Adrenal gland (tissue), 12 donors: ENCODE data around the gene LRRTM1. TPM values are rescaled to one million over a fixed set of nuclear protein-coding genes. Genes with fewer than 3 reads are reported as not detected.
A peak's percentile ranks its signal among the peaks of the same experiment; 100 is the strongest.

Experiments used
- DNase-seq, 7 donors: peaks; one replicate each; pipeline ENCODE4 v3.0.0-alpha.2; 2019 to 2020
- H3K27ac ChIP-seq, 5 donors: fragments of 200-600 bp; sonication (generic) in 4 of 5; 1 replicate in 3 of 5; 2 replicates in 2 of 5; pipeline versions ENCODE4 v1.5.1 to v1.8.0; 2016 to 2020; ENCODE audit warnings: mild to moderate bottlenecking in 1 of 5
- H3K27me3 ChIP-seq: fragments of 200-600 bp; 2 replicates; pipeline ENCODE4 v1.8.0; 2021
- H3K36me3 ChIP-seq, 2 donors: fragments of 200-600 bp; replicated peaks in 1 of 2; 1 replicate in 1 of 2; 2 replicates in 1 of 2; pipeline versions ENCODE4 v1.5.1 to v1.8.0; 2018 to 2022
- H3K4me1 ChIP-seq, 2 donors: fragments of 200-600 bp; replicated peaks in 1 of 2; 1 replicate in 1 of 2; 2 replicates in 1 of 2; pipeline versions ENCODE4 v1.5.1 to v1.8.0; 2018 to 2021
- H3K4me3 ChIP-seq, 4 donors: fragments of 200-600 bp; sonication (generic) in 3 of 4; one replicate each; pipeline ENCODE4 v1.5.1; 2016 to 2018
- H3K9me3 ChIP-seq, 3 donors: fragments of 200-600 bp; sonication (generic) in 1 of 3; replicated peaks in 1 of 3; 1 replicate in 2 of 3; 2 replicates in 1 of 3; pipeline versions ENCODE4 v1.5.1 to v1.8.0; 2016 to 2021
- CTCF ChIP-seq, 6 experiments: fragments of 450-650 bp in 4 of 6; fragments of 200-600 bp in 2 of 6; sonication (generic) in 1 of 6; IDR thresholded peaks; 1 replicate in 5 of 6; 2 replicates in 1 of 6; pipeline versions ENCODE4 v1.5.1 to v1.8.0; 2016 to 2021; ENCODE audit warnings: antibody characterized with exemption in 6 of 6, mild to moderate bottlenecking in 2 of 6, moderate library complexity in 1 of 6
- POLR2A ChIP-seq, 2 donors: fragments of 450-650 bp; IDR thresholded peaks; one replicate each; pipeline ENCODE4 v1.6.1; 2017; ENCODE audit warnings: antibody characterized with exemption in 2 of 2, mild to moderate bottlenecking in 2 of 2, moderate library complexity in 1 of 2
- WGBS, 4 donors: extraction: QIAGEN DNeasy Blood & Tissue Kit in 2 of 4; methylation state at CpG; one replicate each; pipeline versions ENCODE4 v1.1.5 to v1.1.7; 2013 to 2017; 5-methylcytosine and 5-hydroxymethylcytosine counted together
- intact Hi-C, 2 donors: fragments of 100-400 bp; cut with DNase I; formaldehyde crosslinking; loops; one replicate each; pipeline versions ENCODE4 v1.14.1 to v1.15.0; 2022 to 2023
- polyA plus RNA-seq, 3 donors: library from polyadenylated mRNA; stranded (reverse); fragments of 200-250 nt in 2 of 3; fragments of 350-450 nt in 1 of 3; fragmentation: Illumina TruSeq in 1 of 3; extraction: RNeasy Lipid Tissue Mini Kit (QIAGEN cat#74804) in 1 of 3; gene quantifications; one replicate each; pipeline ENCODE4 v1.2.3, GENCODE V29; 2013 to 2014
- total RNA-seq, 9 donors: library from RNA; depleted of rRNA in 4 of 9; stranded (reverse); fragments of >200 nt in 4 of 9; fragments of 120-200 nt in 1 of 9; fragmentation: NEBNext Ultra II Directional in 1 of 9; extraction: Animal tissue kit (Norgen Biotek cat#: 25700) in 1 of 9; gene quantifications; one replicate each; pipeline versions ENCODE4 v1.1.0 to v1.2.4, GENCODE V29; 2013 to 2023
- donor health status: healthy with polysubstance abuse.
- donor health status: Bipolar disorder and iron deficiency.
- donor health status: DM: yes; HTN: yes; CAD: no.
- donor health status: DM: no; HTN: no; CAD: no.
- donor health status: DM: no; HTN: no; CAD: no.
- donor health status: DM: yes; HTN: yes; CAD: no.

LRRTM1 gene
- total and polyA plus RNA-seq, 12 donors: 0.12 to 1.8 (median 0.49) TPM; not detected in 1

GRCh38 chr2:80330527-80331450 is 26.2 kb upstream of the LRRTM1 start:
- Histone ChIP-seq H3K36me3 (no peaks in the 10 kb centered on the region), H3K4me3 (no peak overlapping the region), H3K9me3 (no peaks in the 10 kb centered on the region), H3K4me1 (no peaks in the 10 kb centered on the region), H3K27ac (no peak overlapping the region), H3K27me3 (no peaks in the 10 kb centered on the region)
- DNase-seq: peak in 1 of 7 donors; percentile 50
- intact Hi-C loops: no loop called here
- TF ChIP-seq POLR2A (IDR thresholded peaks at IDR 0.05) (no peak), CTCF (IDR thresholded peaks at IDR 0.05) (no peak)
- WGBS, 4 donors: 58 to 73% (median 66%) methylated on average over 13 to 14 of the region's 14 CpGs

GRCh38 chr2:80329491-80329890 is 24.9 kb upstream of the LRRTM1 start:
- Histone ChIP-seq H3K27me3 (no peaks in the 10 kb centered on the region), H3K4me3 (no peak overlapping the region), H3K9me3 (no peaks in the 10 kb centered on the region), H3K27ac (no peak overlapping the region), H3K36me3 (no peaks in the 10 kb centered on the region), H3K4me1 (no peaks in the 10 kb centered on the region)
- WGBS, 4 donors: 66 to 81% (median 75%) methylated on average over 5 of the region's 5 CpGs
- no peak for TF ChIP-seq POLR2A (IDR thresholded peaks at IDR 0.05)
- TF ChIP-seq CTCF (IDR thresholded peaks at IDR 0.05): no peak
- intact Hi-C loops: no loop called here
- DNase-seq: no peak

GRCh38 chr2:80328159-80328571 is 23.6 kb upstream of the LRRTM1 start:
- DNase-seq: no peak
- intact Hi-C loops: no loop called here
- no peak overlapping the region for H3K4me3 ChIP-seq
- no peaks in the 10 kb centered on the region for H3K36me3 ChIP-seq
- no peak overlapping the region for H3K27ac ChIP-seq
- 40 to 75% (median 51%) methylated on average over 1 of the region's 1 CpG for WGBS, 4 donors
- no peaks in the 10 kb centered on the region for H3K4me1 ChIP-seq
- TF ChIP-seq POLR2A (IDR thresholded peaks at IDR 0.05) (no peak), CTCF (IDR thresholded peaks at IDR 0.05) (no peak)
- no peaks in the 10 kb centered on the region for H3K9me3 ChIP-seq
- H3K27me3 ChIP-seq: no peaks in the 10 kb centered on the region

- 73 to 79% (median 79%) methylated on average over 1 of the region's 1 CpG for whole genome bisulfite sequencing, 4 donors
- DNase-seq: no peak
- no peaks in the 10 kb centered on the region for H3K27me3 ChIP-seq
- no peak overlapping the region for H3K4me3 ChIP-seq
- H3K36me3 ChIP-seq: no peaks in the 10 kb centered on the region
- intact Hi-C loops: no loop called here
- H3K27ac ChIP-seq: no peak overlapping the region
- no peaks in the 10 kb centered on the region for H3K4me1 ChIP-seq
- TF ChIP-seq CTCF (IDR thresholded peaks at IDR 0.05) (no peak), POLR2A (IDR thresholded peaks at IDR 0.05) (no peak)
- H3K9me3 ChIP-seq: no peaks in the 10 kb centered on the region
Observed at GRCh38 chr2:80326861-80327260, 22.3 kb upstream of the LRRTM1 start.
